ENCODE data around the gene FTO.

DNA sequence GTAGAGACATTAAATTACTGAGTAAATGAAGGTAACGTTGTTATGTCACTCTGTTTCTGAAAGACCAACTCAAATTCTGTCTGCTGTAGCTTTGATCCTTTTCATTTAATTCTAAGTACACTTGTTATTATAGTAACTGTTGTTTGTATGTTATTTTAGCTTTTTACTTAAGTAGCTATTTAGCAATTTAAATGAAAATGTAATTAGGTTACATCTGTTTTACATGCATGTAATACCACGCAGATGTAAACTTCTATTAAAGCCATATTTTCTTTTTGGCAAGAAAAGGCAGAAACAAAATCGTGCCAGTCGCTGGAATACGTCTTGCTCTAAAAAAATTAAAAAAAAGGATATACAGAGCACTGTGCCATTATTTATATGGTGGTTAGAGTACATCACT lies 282.8 kb downstream of the FTO start:
- TF ChIP-seq, protein P1, sequence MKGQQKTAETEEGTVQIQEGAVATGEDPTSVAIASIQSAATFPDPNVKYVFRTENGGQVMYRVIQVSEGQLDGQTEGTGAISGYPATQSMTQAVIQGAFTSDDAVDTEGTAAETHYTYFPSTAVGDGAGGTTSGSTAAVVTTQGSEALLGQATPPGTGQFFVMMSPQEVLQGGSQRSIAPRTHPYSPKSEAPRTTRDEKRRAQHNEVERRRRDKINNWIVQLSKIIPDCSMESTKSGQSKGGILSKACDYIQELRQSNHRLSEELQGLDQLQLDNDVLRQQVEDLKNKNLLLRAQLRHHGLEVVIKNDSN (CRISPR knock-in tag; IDR thresholded peaks at IDR 0.05): no peak
- TF ChIP-seq, protein P2, sequence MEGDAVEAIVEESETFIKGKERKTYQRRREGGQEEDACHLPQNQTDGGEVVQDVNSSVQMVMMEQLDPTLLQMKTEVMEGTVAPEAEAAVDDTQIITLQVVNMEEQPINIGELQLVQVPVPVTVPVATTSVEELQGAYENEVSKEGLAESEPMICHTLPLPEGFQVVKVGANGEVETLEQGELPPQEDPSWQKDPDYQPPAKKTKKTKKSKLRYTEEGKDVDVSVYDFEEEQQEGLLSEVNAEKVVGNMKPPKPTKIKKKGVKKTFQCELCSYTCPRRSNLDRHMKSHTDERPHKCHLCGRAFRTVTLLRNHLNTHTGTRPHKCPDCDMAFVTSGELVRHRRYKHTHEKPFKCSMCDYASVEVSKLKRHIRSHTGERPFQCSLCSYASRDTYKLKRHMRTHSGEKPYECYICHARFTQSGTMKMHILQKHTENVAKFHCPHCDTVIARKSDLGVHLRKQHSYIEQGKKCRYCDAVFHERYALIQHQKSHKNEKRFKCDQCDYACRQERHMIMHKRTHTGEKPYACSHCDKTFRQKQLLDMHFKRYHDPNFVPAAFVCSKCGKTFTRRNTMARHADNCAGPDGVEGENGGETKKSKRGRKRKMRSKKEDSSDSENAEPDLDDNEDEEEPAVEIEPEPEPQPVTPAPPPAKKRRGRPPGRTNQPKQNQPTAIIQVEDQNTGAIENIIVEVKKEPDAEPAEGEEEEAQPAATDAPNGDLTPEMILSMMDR (IDR thresholded peaks at IDR 0.05): no peak
- no peak for TF ChIP-seq MYBL2 (CRISPR knock-in tag; IDR thresholded peaks at IDR 0.05)
- no peak for TF ChIP-seq FOXK1 (CRISPR knock-in tag; IDR thresholded peaks at IDR 0.05)
